Nephron progenitor cell (in vitro differentiated cells): ENCODE measurements around the gene MIOS.
"Not testable (repeated sequence)": the region's sequence is repeated elsewhere in the genome, so short reads cannot be mapped to it uniquely, and the experiment has no call there.

Experiments used
- DNase-seq: peaks from one replicate; pipeline ENCODE4 v3.0.0; 2021
- H3K27ac Mint-ChIP-seq: 2 replicates; pipeline ENCODE4 v1.8.0; 2021; ENCODE audit warnings: mild to moderate bottlenecking, moderate library complexity, mixed read lengths
- H3K27me3 Mint-ChIP-seq: 2 replicates; pipeline ENCODE4 v1.8.0; 2021; ENCODE audit warnings: mild to moderate bottlenecking, low read depth, mixed read lengths; ENCODE audit not compliant: poor library complexity
- H3K36me3 Mint-ChIP-seq: 2 replicates; pipeline ENCODE4 v1.8.0; 2021; ENCODE audit warnings: low read depth, mixed read lengths
- H3K4me1 Mint-ChIP-seq: 2 replicates; pipeline ENCODE4 v1.8.0; 2021; ENCODE audit warnings: mixed read lengths
- H3K4me3 Mint-ChIP-seq: 2 replicates; pipeline ENCODE4 v1.8.0; 2021; ENCODE audit warnings: mild to moderate bottlenecking, moderate library complexity, mixed read lengths
- H3K9me3 Mint-ChIP-seq: 2 replicates; pipeline ENCODE4 v1.8.0; 2021; ENCODE audit warnings: mild to moderate bottlenecking, moderate library complexity, mixed read lengths
- CTCF ChIP-seq: fragments of 200-600 bp; sonication (generic); IDR thresholded peaks from 2 replicates; pipeline ENCODE4 v1.5.0; 2021; ENCODE audit warnings: antibody characterized with exemption

MIOS gene

GRCh38 chr7:7554649-7555575 is 11.8 kb upstream of the MIOS start:
- Mint-ChIP-seq H3K9me3 (peaks cover 25% of the 10 kb centered on the region), H3K27ac (no peak overlapping the region), H3K4me3 (no peak overlapping the region), H3K36me3 (peaks cover 24% of the 10 kb centered on the region), H3K4me1 (peaks cover 17% of the 10 kb centered on the region), H3K27me3 (peaks cover 3% of the 10 kb centered on the region)
- no peak for TF ChIP-seq CTCF
- no peak for DNase-seq

GRCh38 chr7:7556852-7557251 is 9.8 kb upstream of the MIOS start:
- peaks cover 44% of the 10 kb centered on the region for H3K9me3 Mint-ChIP-seq
- no peak for TF ChIP-seq CTCF

GRCh38 chr7:7557252-7557651 is 9.4 kb upstream of the MIOS start:
- Mint-ChIP-seq H3K36me3 (peaks cover 37% of the 10 kb centered on the region), H3K27ac (no peak overlapping the region), H3K9me3 (peaks cover 44% of the 10 kb centered on the region), H3K4me3 (no peak overlapping the region), H3K4me1 (peaks cover 17% of the 10 kb centered on the region), H3K27me3 (peaks cover 3% of the 10 kb centered on the region)
- no peak for DNase-seq
- no peak for TF ChIP-seq CTCF

More at GRCh38 chr7:7556852-7557251, 9.8 kb upstream of the MIOS start:
- H3K27ac Mint-ChIP-seq: no peak overlapping the region
- peaks cover 3% of the 10 kb centered on the region for H3K27me3 Mint-ChIP-seq
- H3K4me3 Mint-ChIP-seq: no peak overlapping the region
- peaks cover 17% of the 10 kb centered on the region for H3K4me1 Mint-ChIP-seq
- DNase-seq: no peak
- peaks cover 37% of the 10 kb centered on the region for H3K36me3 Mint-ChIP-seq

GRCh38 chr7:7561591-7561990 is 5.1 kb upstream of the MIOS start:
- Mint-ChIP-seq H3K36me3 (peaks cover 37% of the 10 kb centered on the region), H3K9me3 (peaks cover 44% of the 10 kb centered on the region)
- H3K27me3 Mint-ChIP-seq, H3K4me3 Mint-ChIP-seq, DNase-seq, H3K27ac Mint-ChIP-seq, H3K4me1 Mint-ChIP-seq: not testable (repeated sequence)

- Mint-ChIP-seq H3K4me1 (peaks cover 4% of the 10 kb centered on the region), H3K9me3 (peaks cover 40% of the 10 kb centered on the region), H3K4me3 (no peak overlapping the region), H3K27ac (no peak overlapping the region), H3K36me3 (peaks cover 33% of the 10 kb centered on the region), H3K27me3 (no peaks in the 10 kb centered on the region)
- no peak for TF ChIP-seq CTCF
- no peak for DNase-seq
Observed at GRCh38 chr7:7562736-7563135, 3.9 kb upstream of the MIOS start.

GRCh38 chr7:7563269-7563668 is 3.4 kb upstream of the MIOS start:
- no peak for DNase-seq
- H3K36me3 Mint-ChIP-seq: peaks cover 27% of the 10 kb centered on the region
- no peak for TF ChIP-seq CTCF
- H3K9me3 Mint-ChIP-seq: peaks cover 35% of the 10 kb centered on the region
- H3K4me1 Mint-ChIP-seq: peaks cover 10% of the 10 kb centered on the region
- H3K27me3 Mint-ChIP-seq: no peaks in the 10 kb centered on the region
- no peak overlapping the region for H3K27ac Mint-ChIP-seq
- H3K4me3 Mint-ChIP-seq: no peak overlapping the region
